SH-SY5Y (cell line): ENCODE data around the gene MYO7B.

Source experiments
- GATA2 ChIP-seq: IDR thresholded peaks from 2 replicates; pipeline ENCODE4 v1.6.1; 2011; ENCODE audit warnings: mild to moderate bottlenecking, low read depth, low read length
- GATA3 ChIP-seq: IDR thresholded peaks from 2 replicates; pipeline ENCODE4 v1.6.1; 2011; ENCODE audit warnings: low read depth, mild to moderate bottlenecking, low read length, moderate library complexity

- no peak for TF ChIP-seq GATA2
- TF ChIP-seq GATA3 = no peak
These were observed 104.9 kb downstream of the MYO7B start for GRCh38 chr2:127640082-127641072.
